Measurements from ENCODE around the gene TFAP2E. TPM values are rescaled to one million over a fixed set of nuclear protein-coding genes. Genes with fewer than 3 reads are reported as not detected.
"Not testable (repeated sequence)": the region's sequence is repeated elsewhere in the genome, so short reads cannot be mapped to it uniquely, and the experiment has no call there.

TFAP2E gene
- total RNA-seq, 1 donor from 2014 or later = under 0.01 TPM

DNA sequence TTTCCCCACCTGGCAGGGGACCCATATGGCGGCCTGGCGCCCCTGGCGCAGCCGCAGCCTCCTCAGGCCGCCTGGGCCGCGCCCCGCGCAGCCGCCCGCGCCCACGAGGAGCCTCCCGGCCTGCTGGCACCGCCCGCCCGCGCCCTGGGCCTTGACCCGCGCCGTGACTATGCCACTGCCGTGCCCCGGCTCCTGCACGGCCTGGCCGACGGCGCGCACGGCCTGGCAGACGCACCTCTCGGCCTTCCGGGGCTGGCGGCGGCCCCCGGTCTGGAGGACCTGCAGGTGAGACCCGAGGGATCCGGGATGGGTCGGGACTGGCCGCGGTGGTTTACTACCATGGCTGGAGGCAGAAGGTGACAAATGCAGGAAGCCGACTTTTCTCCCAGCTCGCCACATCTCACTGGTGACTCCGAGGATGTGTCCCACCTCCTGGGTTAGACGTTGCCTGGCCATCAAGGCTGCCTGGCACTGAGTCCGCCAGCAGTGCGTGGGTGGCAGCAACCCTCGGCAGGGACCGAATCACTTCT, 1.1 kb downstream of the TFAP2E start:
- DNase-seq (ENCODE audit: low read depth in 2 of 2) = no peak

DNA sequence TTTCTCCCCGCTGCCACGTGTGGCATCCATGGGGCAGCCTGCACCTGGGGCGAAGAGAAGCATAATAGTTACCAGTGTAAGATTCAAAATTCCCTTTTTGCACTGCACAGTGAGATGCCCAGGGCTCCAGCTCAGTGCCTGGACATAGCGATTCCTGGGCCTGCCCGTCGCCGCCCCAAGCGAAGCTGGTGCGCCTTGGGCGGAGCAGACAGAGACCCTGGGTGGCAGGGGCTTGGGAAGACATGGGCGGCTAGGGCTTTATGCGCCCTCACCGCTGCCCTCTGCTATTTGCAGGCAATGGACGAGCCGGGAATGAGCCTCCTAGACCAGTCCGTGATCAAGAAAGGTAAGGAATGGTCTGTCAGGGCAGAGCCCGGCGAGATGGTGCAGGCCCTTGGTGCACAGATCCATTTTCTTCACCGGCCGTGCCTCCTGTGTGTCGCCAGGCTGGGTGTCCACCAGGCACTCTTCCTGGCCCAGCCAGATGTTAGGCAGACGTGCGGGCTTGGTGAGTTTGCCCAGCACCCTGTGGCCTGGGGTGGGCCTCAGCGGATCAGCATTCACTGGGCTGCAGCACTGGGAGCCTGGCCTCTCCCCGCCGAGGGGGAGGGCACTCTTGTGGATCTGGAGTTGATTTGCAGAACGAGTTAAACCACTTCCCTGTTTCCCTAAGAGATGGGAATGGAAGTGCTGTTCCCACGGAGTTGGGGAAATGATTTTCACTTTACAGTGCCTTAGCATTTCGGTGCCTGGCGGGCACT, 1.7 kb downstream of the TFAP2E start:
- DNase-seq (ENCODE audit: low read depth in 2 of 2) = no peak

DNA sequence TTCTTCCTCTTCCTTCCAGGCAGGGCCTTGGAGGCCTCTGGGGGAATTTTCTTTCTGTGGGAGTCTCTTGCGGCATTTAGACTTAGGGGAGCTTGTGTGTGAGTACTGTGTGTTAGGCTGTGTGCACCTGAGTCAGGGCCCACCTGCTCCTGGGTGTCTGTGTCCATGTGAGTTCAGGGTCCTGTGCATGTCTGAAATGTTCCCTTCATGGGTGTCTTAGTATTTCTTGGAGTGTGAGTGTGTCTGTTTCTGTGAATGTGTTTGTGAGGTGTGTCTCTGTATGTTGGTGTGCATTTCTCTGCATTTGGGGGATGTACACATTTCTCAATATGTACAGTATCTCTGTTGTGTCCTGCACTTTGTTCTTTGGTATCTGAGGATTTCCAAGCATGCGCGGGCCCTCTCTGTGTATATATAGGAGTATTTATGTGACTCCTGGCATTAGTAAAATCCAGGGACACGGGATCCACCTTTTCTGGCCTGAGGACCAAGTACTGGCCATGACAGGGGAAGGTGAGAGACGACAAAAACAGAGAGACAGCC, 2.4 kb downstream of the TFAP2E start:
- no peak for DNase-seq (ENCODE audit: low read depth in 2 of 2)

DNA sequence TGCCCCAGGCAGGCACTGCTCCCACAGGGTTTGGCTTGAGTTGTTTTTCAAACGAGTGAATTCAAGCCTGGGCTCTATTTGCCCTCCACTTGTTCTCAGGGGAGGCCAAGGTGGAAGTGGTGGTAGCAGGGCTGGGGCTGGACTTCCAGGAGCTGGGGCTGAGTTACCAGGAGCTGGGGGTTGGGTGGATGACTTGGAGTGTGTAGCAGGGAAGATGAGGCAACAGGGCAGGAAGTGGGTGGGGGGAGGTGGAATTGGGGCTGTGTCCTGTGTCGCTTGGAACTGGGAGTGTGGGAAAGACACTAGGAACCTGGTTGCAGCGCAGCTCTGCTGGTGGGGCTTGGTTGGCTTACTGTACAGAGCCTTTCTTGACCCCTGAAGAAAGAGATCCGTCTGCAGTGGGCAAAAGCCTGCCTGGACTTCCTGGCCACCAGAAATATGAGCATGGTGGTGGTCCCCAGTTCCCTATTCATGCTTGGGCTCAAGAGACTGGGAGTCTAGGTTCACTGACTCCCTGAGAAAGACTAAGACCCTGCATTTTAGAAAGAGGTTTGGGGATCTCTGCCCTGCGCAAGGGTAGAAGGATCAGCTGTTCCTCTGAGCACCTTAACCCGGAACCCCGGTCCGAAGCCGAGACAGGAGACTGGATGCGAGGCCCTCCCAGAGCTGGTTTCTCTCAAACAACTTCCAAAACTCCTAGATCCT, 3.1 kb downstream of the TFAP2E start:
- DNase-seq (ENCODE audit: low read depth in 2 of 2) = no peak

DNA sequence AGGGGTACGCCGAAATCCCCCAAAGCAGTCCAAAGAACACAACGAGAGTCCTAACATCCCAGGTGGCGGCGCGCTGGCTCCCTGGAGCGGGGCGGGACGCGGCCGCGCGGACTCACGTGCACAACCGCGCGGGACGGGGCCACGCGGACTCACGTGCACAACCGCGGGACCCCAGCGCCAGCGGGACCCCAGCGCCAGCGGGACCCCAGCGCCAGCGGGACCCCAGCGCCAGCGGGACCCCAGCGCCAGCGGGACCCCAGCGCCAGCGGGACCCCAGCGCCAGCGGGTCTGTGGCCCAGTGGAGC, 3.6 kb downstream of the TFAP2E start:
- not testable (repeated sequence) for DNase-seq (ENCODE audit: low read depth in 2 of 2)

DNA sequence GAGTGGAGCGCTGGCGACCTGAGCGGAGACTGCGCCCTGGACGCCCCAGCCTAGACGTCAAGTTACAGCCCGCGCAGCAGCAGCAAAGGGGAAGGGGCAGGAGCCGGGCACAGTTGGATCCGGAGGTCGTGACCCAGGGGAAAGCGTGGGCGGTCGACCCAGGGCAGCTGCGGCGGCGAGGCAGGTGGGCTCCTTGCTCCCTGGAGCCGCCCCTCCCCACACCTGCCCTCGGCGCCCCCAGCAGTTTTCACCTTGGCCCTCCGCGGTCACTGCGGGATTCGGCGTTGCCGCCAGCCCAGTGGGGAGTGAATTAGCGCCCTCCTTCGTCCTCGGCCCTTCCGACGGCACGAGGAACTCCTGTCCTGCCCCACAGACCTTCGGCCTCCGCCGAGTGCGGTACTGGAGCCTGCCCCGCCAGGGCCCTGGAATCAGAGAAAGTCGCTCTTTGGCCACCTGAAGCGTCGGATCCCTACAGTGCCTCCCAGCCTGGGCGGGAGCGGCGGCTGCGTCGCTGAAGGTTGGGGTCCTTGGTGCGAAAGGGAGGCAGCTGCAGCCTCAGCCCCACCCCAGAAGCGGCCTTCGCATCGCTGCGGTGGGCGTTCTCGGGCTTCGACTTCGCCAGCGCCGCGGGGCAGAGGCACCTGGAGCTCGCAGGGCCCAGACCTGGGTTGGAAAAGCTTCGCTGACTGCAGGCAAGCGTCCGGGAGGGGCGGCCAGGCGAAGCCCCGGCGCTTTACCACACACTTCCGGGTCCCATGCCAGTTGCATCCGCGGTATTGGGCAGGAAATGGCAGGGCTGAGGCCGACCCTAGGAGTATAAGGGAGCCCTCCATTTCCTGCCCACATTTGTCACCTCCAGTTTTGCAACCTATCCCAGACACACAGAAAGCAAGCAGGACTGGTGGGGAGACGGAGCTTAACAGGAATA, 4.2 kb downstream of the TFAP2E start:
- peak; percentile 37 to 49 for DNase-seq (ENCODE audit: low read depth in 2 of 2)

DNA sequence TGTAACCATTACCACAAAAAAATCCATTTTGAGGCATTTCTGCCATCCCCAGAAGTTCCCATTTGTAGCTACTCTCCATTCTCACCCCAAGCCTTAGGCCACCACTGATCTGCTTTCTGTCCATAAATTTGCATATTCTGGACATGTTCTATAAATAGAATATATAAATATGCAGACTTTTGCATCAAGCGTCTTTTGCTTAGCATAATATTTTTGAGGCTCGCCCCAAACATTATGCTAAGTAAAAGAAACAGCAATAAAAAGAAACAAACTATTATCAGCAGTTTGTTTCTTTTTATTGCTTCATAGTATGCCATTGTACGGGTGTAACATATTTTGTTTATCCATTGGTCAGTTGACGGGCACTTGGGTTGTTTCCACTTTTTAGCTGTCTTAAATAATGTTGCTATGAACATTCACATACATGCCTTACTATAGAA, 7.9 kb downstream of the TFAP2E start:
- DNase-seq (ENCODE audit: low read depth in 2 of 2) = no peak

DNA sequence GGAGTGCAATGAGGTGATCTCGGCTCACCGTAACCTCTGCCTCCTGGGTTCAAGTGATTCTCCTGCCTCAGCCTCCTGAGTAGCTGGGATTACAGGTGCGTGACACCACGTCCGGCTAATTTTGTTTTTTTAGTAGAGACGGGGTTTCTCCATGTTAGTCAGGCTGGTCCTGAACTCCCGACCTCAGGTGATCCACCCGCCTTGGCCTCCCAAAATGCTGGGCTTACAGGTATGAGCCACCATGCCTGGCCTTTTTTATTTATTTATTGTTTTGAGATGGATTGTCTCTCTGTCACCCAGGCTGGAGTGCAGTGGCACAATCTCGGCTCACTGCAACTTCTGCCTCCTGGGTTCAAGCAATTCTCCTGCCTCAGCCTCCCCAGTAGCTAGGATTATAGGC, 8.5 kb downstream of the TFAP2E start:
- DNase-seq (ENCODE audit: low read depth in 2 of 2) = not testable (repeated sequence)

DNA sequence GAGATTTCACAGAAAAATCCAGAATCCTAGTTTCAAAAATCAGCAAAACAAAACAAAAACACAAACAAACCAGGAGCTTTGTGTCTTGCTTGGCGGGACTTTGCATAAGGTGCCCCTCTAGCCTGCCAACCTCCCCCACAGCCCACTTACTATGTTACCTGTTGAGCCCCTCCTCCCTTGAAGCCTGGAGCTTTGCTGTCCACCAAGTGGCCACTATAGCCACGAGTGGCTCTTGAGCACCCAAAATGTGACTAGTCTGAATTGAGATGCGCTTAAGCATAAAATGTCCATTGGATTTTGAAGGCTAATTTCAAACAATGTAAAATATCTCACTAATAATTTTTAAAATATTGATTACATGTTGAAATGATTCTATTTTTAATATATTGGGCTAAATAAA, 12.2 kb downstream of the TFAP2E start:
- DNase-seq (ENCODE audit: low read depth in 2 of 2) = no peak

DNA sequence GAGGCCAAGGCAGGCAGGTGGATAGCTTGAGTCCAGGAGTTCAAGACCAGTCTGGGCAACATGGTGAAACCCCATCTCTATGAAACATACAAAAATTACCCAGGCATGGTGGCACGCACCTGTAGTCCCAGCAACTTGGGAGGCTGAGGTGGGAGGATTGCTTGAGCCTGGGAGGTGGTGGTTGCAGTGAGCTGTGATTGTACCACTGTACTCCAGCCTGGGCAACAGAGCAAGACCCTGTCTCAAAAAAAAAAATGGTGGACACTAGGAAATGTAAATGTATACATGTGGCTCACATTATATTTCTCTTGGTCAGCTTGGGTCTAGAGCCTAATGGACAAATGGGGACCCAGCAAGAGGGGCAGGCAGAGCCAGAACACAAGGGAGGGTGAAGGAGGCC, 12.7 kb downstream of the TFAP2E start:
- not testable (repeated sequence) for DNase-seq (ENCODE audit: low read depth in 2 of 2)

DNA sequence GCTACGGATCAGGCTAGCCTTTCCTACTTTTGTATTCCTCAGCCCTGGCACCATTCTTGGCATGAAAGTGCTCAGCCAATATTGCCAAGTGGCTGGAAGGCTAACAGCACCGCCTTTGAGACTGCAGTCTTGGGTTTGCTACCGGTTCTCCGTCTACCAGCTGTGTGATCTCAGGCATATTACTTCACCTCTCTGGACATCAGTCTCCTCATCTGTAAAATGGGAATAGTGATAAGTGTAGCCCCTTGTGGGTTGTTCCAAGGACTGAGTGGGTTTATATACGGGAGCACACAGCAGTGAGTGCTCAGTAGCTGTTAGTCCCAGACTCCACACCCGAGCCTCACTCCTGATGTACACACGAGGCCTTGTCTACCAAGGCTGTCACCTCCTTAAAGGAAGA, 13.7 kb downstream of the TFAP2E start:
- no peak for DNase-seq (ENCODE audit: low read depth in 2 of 2)

DNA sequence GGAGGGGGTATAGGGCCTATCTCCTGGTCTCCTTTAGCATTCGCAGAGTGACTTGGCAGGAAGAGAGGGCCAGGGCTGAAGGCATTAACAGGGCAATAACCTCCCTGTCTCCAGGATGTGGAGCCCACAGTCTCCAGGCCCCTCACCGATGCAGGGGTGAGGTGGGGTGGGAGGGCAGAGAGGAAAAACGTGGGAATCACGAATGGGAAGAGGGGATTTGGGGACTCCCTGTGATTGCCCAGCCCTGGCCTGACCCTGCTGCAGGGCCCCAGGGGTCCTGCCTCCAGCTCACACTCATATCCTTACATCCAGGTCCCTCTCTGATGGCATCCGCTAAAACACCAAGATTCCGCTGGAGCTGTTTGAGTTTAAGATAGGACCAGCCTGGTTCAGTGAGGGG, 14.6 kb downstream of the TFAP2E start:
- DNase-seq (ENCODE audit: low read depth in 2 of 2) = no peak

DNA sequence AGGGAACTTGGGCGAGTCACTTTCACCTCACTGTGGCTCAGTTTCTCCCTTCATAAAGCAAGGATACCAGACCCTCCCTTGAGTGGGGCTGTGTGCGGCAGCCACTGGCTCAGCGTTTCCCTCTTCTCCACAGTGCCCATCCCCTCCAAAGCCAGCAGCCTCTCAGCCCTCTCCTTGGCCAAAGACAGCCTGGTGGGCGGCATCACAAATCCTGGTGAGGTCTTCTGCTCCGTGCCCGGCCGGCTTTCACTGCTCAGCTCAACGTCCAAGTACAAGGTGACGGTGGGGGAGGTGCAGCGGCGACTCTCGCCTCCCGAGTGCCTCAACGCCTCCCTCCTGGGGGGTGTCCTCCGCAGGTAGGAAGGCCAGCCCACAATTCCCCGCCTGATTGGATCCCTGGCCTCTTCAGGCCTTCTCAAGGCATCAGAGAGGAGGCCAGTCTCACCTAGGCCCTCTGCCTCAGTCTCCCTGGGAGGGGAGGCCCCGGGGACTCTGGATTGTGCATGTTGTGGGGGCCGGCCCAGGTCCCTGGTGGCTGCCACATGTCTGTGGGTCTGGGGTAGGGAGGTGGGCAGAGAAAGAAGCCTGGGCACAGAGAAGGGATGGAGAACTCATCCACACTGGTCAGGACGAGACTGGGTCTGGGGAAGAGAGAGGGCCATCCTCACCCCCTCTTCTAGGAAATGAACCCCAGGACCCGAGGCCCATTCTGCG, 15.2 kb downstream of the TFAP2E start:
- no peak for DNase-seq (ENCODE audit: low read depth in 2 of 2)

DNA sequence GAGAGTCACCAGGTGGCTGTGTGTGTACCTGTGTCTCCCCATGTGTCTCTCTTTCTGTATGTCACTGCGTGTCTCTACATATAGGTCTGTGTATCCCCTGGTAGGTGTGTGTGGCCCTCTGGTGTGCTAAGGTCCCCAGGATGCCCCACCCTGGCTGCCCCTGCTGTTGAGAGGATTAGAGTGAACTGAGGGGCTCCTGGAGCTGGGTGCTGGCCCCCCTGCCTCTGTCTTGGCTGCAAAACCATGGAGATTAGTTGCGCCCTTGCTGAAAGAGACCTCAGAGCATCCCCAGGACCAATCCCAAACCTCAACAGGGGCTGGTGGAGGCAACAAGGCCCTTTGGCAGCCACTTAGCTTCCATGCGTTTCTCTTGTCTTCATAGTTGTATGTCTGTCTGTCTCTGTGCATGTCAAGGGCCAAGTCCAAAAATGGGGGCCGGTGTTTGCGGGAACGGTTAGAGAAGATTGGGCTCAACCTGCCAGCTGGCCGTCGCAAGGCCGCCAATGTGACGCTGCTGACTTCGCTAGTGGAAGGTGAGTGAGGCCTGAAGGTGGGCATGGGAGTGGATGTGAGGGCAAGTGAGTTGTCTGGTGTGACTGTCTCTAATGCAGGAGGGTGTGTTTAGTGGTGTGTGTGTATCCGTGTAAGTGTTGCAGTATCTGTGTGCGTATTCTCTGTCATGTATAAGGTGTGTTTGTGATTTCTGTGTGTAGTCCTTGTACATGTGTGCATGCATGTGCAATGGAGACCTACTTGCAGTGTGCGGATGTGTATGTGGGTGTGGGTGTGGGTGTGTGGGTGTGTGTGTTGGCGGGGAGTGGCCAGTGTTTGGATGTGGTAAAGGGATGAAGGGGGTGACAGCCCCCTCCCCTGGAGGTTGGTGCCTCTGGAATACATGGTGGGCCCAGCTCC, 16.7 kb downstream of the TFAP2E start:
- no peak for DNase-seq (ENCODE audit: low read depth in 2 of 2)

DNA sequence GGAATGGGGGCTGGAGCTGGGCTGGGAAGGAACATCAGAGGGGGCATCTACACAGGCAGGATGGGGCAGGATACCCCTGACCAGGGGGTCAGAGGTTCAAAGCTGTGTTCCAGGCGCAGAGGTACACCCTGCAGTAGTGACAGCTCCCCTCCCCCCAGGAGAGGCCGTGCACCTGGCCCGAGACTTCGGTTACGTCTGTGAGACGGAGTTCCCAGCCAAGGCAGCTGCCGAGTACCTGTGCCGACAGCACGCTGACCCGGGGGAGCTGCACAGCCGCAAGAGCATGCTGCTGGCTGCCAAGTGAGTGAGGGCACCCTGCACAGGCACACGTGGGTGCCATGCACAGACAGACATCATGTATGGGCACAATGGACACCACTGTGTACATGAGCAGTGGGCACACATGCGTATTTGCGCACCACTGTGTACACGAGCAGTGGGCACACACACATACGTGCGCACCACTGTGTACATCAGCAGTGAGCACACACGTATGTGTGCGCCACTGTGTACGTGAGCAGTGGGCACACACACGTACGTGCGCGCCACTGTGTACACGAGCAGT, 17.4 kb downstream of the TFAP2E start:
- no peak for DNase-seq (ENCODE audit: low read depth in 2 of 2)

DNA sequence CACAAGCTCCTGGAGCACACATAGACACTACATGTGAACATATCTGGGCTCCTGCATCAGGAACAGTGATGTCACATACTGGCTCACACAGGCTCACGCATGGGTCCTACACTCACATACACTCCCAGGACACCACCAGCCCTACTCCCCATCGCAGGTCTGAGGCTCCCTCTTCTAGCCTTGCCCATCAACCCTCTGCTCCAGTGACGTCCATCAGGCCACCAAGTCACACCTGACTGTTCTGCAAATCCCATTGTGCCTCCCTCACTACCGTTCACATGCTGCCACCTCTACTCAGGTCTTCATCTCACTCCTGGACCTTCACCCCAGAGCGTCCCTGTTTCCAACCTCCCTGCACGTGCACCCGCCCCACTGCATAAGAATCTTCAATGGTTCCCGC, 18.1 kb downstream of the TFAP2E start:
- DNase-seq (ENCODE audit: low read depth in 2 of 2) = no peak

DNA sequence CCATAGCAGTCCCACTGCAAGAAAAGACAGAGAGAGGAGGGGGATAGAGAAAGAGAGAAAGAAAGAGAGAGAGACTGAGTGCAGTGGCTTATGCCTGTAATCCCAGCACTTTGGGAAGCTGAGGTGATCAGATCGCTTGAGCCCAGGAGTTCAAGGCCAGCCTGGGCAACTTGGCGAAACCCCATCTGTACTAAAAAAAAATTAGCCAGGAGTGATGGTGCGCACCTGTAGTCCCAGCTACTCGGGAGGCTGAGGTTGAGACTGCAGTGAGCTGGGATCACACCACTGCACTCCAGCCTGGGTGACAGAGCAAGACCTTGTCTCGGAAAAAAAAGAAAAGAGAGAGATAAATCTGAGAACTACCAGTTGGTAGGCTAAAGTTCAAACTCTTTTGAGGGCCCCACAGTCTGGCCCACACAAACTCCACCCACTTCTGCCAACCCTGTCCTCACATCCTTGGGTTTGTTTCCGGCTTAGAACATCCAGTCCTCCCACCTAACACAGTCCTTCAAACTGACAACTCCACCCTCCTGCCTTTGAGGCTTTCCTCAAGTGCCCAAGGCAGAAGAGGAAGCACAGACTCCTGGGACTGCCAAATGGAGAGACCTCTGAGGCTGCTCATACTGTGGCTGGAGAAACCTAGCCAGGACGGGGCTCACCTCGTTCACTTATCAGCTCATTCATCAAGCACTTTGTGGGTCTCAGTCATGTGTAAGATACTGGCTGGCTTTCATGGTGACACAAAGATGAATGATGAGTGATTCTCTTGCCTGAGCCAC, 20.1 kb downstream of the TFAP2E start:
- no peak for DNase-seq (ENCODE audit: low read depth in 2 of 2)

DNA sequence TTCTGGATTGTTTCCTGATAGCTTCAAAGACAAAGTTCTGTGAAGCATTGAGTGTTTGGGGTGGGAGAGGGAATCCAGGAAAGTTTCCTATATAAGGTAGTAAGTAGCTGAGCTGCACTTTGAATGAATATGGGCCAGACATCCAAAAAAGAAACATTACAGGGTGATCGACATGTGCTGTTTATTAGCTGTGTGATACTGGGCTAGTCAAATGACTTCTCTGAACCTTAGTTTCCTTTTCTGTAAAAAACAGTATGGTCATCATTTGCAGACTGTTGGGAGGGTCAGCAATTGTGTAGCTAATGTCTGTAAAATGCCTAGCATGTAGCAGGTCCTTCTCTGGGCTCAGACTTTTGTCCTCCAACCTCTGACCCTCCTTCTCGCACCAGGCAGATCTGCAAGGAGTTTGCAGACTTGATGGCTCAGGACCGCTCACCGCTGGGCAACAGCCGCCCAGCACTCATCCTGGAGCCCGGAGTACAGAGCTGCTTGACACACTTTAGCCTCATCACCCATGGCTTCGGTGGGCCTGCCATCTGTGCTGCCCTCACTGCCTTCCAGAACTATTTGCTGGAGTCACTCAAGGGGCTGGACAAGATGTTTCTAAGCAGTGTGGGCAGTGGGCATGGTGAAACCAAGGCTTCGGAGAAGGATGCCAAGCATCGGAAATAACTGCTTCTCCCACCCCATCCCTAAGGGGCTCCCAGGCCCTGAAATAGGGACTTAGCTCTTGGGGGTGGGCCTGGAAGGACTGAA, 21.1 kb downstream of the TFAP2E start:
- DNase-seq (ENCODE audit: low read depth in 2 of 2) = no peak

Measured in lung microvascular endothelial cell (primary cell).